ENCODE measurements around the gene ZNF23. TPM values are rescaled to one million over a fixed set of nuclear protein-coding genes. Genes with fewer than 3 reads are reported as not detected.
A peak's percentile ranks its signal among the peaks of the same experiment; 100 is the strongest.

The ZNF23 gene
- total and polyA plus RNA-seq, 12 donors = 1.7 to 34.2 (median 7.5) TPM

- TF ChIP-seq CTCF (IDR thresholded peaks at IDR 0.05) (no peak), POLR2A (IDR thresholded peaks at IDR 0.05) (no peak)
- Histone ChIP-seq H3K27ac (no peak overlapping the region), H3K4me3 (no peak overlapping the region), H3K4me1 (replicated peaks in 1 of 2) (no peaks in the 10 kb centered on the region), H3K27me3 (no peaks in the 10 kb centered on the region), H3K9me3 (replicated peaks in 1 of 3) (no peaks in the 10 kb centered on the region), H3K36me3 (replicated peaks in 1 of 2) (no peaks in the 10 kb centered on the region)
- 39 to 51% (median 43%) methylated on average over 3 of the region's 3 CpGs for WGBS, 4 donors
- intact Hi-C loops (cut with DNase I) = loop anchor here (5.0 kb wide), 1 partner anchor 89 kb away; no protein-coding TSS in a partner anchor
- DNase-seq = no peak
These were observed 39.5 kb upstream of the ZNF23 start for GRCh38 chr16:71501547-71501946.

- 71 to 82% (median 77%) methylated on average over 2 of the region's 2 CpGs for WGBS, 4 donors
- TF ChIP-seq CTCF (IDR thresholded peaks at IDR 0.05) (no peak), POLR2A (IDR thresholded peaks at IDR 0.05) (no peak)
- no peak for DNase-seq
- H3K4me1 ChIP-seq (replicated peaks in 1 of 2) = no peaks in the 10 kb centered on the region
- H3K27ac ChIP-seq = no peak overlapping the region
- H3K27me3 ChIP-seq = no peaks in the 10 kb centered on the region
- intact Hi-C loops (cut with DNase I) = loop anchor here (5.0 kb wide), 1 partner anchor 89 kb away; no protein-coding TSS in a partner anchor
- no peak overlapping the region for H3K4me3 ChIP-seq
- no peaks in the 10 kb centered on the region for H3K9me3 ChIP-seq (replicated peaks in 1 of 3)
- H3K36me3 ChIP-seq (replicated peaks in 1 of 2) = no peaks in the 10 kb centered on the region
These were observed 38.9 kb upstream of the ZNF23 start for GRCh38 chr16:71500964-71501363.

GRCh38 chr16:71499775-71500364 is 37.8 kb upstream of the ZNF23 start:
- no peaks in the 10 kb centered on the region for H3K36me3 ChIP-seq (replicated peaks in 1 of 2)
- H3K4me3 ChIP-seq = no peak overlapping the region
- intact Hi-C loops (cut with DNase I) = loop anchor here (5.0 kb wide), 1 partner anchor 88 kb away; no protein-coding TSS in a partner anchor
- H3K27me3 ChIP-seq = no peaks in the 10 kb centered on the region
- TF ChIP-seq CTCF (IDR thresholded peaks at IDR 0.05) = peak; percentile 51 to 81 (median 78)
- TF ChIP-seq POLR2A (IDR thresholded peaks at IDR 0.05) = no peak
- no peaks in the 10 kb centered on the region for H3K9me3 ChIP-seq (replicated peaks in 1 of 3)
- 0 to 2% (median 1%) methylated on average over 3 of the region's 3 CpGs for WGBS, 4 donors
- no peaks in the 10 kb centered on the region for H3K4me1 ChIP-seq (replicated peaks in 1 of 2)
- H3K27ac ChIP-seq = no peak overlapping the region
- peak; percentile 26 to 69 (median 48) for DNase-seq

DNA sequence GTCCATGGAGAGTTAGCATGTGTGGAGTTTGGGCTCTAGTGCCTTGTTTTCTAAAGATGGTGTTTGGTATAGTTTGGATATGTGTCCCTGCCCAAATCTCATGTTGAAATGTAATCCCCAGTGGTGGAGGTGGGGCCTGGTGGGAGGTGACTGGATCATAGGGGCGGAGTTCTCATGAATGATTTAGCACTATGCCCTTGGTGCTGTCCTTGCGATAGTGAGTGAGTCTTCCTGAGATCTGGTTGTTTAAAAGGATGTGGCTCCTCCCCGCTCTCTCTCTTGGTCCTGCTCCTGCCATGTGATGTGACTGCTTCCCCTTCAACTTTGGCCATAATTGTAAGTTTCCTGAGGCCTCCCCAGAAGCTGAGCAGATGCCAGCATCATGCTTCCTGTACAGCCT is 36.0 kb upstream of the ZNF23 start:
- Histone ChIP-seq H3K36me3 (replicated peaks in 1 of 2) (no peaks in the 10 kb centered on the region), H3K9me3 (replicated peaks in 1 of 3) (no peaks in the 10 kb centered on the region), H3K27ac (no peak overlapping the region), H3K4me1 (replicated peaks in 1 of 2) (no peaks in the 10 kb centered on the region), H3K27me3 (no peaks in the 10 kb centered on the region), H3K4me3 (no peak overlapping the region)
- intact Hi-C loops (cut with DNase I) = no loop called here
- WGBS, 4 donors = 61 to 74% (median 69%) methylated on average over 3 of the region's 3 CpGs
- TF ChIP-seq CTCF (IDR thresholded peaks at IDR 0.05) (no peak), POLR2A (IDR thresholded peaks at IDR 0.05) (no peak)
- no peak for DNase-seq

Measured in adrenal gland (tissue), 12 donors.